GM12878 (cell line): Measurements from ENCODE around the gene LIMD2.

ENCODE experiments used
- BACH1 ChIP-seq: fragments of 450-650 bp; IDR thresholded peaks from 2 replicates; pipeline ENCODE4 v1.6.1; 2017; ENCODE audit warnings: mild to moderate bottlenecking, borderline replicate concordance
- CBX3 ChIP-seq: fragments of 200-600 bp; sonication (generic); IDR thresholded peaks from 2 replicates; pipeline ENCODE4 v1.6.1; 2016; ENCODE audit warnings: low read depth, borderline replicate concordance
- EP300 ChIP-seq, 2 experiments: fragments of 150-350 bp in 1 of 2; IDR thresholded peaks; 2 replicates each; pipeline ENCODE4 v1.6.1; 2011 to 2012; ENCODE audit warnings: low read depth in 2 of 2, low read length in 2 of 2, borderline replicate concordance in 1 of 2, improper control_type of control experiment in 1 of 2, inconsistent platforms in 1 of 2; ENCODE audit not compliant: control insufficient read depth in 1 of 2
- FOXK2 ChIP-seq: fragments of 450-650 bp; IDR thresholded peaks from 2 replicates; pipeline ENCODE4 v1.6.1; 2017; ENCODE audit warnings: mild to moderate bottlenecking, moderate library complexity
- NBN ChIP-seq: fragments of 450-650 bp; IDR thresholded peaks from 2 replicates; pipeline ENCODE4 v1.6.1; 2016
- RAD21 ChIP-seq: IDR thresholded peaks from 2 replicates; pipeline ENCODE4 v1.6.1; 2011; ENCODE audit warnings: mild to moderate bottlenecking, low read depth, low read length, moderate library complexity; ENCODE audit not compliant: insufficient read depth
- SMC3 ChIP-seq: IDR thresholded peaks from 2 replicates; pipeline ENCODE4 v1.6.1; 2011; ENCODE audit warnings: low read length, improper control_type of control experiment, borderline replicate concordance
- SP1 ChIP-seq: IDR thresholded peaks from one replicate; pipeline ENCODE4 v1.6.1; 2011; ENCODE audit warnings: low read depth, low read length
- SPI1 ChIP-seq: IDR thresholded peaks from 2 replicates; pipeline ENCODE4 v1.6.1; 2011; ENCODE audit warnings: low read depth, mild to moderate bottlenecking, low read length, moderate library complexity, borderline replicate concordance; ENCODE audit not compliant: insufficient read depth
- SUPT20H ChIP-seq: IDR thresholded peaks from 2 replicates; pipeline ENCODE4 v1.6.1; 2011; ENCODE audit warnings: low read depth, mild to moderate bottlenecking, low read length, moderate library complexity, borderline replicate concordance; ENCODE audit not compliant: control insufficient read depth
- YY1 ChIP-seq: IDR thresholded peaks from 2 replicates; pipeline ENCODE4 v1.6.1; 2011; ENCODE audit warnings: low read depth, mild to moderate bottlenecking, low read length
- TF ChIP-seq, protein P1 (sequence below): IDR thresholded peaks from 2 replicates; pipeline ENCODE4 v1.6.1; 2011; ENCODE audit warnings: low read depth, low read length, improper control_type of control experiment, borderline replicate concordance
- TF ChIP-seq, protein P2 (sequence below), 3 experiments: IDR thresholded peaks in 2 of 3; conservative IDR thresholded peaks in 1 of 3; 2 replicates each; pipeline ENCODE4 v1.5.1; 2011; ENCODE audit warnings: low read depth in 3 of 3, low read length in 3 of 3, mild to moderate bottlenecking in 3 of 3, control low read depth in 2 of 3, moderate library complexity in 2 of 3, inconsistent platforms in 1 of 3, mixed read lengths in 1 of 3; ENCODE audit not compliant: control insufficient read depth in 2 of 3, insufficient read depth in 1 of 3; ENCODE audit errors: extremely low read depth in 1 of 3
- TF ChIP-seq, protein P3 (sequence below): IDR thresholded peaks from 2 replicates; pipeline ENCODE4 v1.6.1; 2012; ENCODE audit warnings: low read depth, low read length, improper control_type of control experiment

DNA sequence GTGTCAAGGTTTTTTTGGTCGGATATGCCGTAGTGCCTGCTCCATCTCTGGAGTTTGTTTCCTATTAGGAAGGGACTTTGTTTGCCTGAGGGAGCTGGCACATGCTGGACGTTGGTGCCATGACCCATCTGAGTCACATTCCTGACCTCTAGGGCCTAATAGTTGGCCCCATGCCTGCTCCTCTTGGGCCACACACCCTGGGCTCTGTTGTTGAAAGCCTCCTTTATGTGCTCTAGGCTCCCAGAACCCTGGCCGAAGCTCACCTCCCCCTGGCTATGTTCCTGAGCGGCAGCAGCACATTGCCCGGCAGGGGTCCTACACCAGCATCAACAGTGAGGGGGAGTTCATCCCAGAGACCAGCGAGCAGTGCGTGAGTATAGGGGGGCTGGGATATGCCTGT, 18.4 kb downstream of the LIMD2 start:
- TF ChIP-seq SMC3 (no peak), YY1 (no peak), SPI1 (no peak), BACH1 (no peak), FOXK2 (no peak), RAD21 (no peak), CBX3 (no peak), SUPT20H (no peak), SP1 (no peak), NBN (no peak), EP300 (IDR thresholded peaks at IDR 0.05; ENCODE audit: borderline replicate concordance in 1 of 2, control insufficient read depth in 1 of 2, low read depth in 2 of 2, low read length in 2 of 2) (no peak)
- TF ChIP-seq, protein P1, sequence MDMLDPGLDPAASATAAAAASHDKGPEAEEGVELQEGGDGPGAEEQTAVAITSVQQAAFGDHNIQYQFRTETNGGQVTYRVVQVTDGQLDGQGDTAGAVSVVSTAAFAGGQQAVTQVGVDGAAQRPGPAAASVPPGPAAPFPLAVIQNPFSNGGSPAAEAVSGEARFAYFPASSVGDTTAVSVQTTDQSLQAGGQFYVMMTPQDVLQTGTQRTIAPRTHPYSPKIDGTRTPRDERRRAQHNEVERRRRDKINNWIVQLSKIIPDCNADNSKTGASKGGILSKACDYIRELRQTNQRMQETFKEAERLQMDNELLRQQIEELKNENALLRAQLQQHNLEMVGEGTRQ = no peak
- TF ChIP-seq, protein P2, sequence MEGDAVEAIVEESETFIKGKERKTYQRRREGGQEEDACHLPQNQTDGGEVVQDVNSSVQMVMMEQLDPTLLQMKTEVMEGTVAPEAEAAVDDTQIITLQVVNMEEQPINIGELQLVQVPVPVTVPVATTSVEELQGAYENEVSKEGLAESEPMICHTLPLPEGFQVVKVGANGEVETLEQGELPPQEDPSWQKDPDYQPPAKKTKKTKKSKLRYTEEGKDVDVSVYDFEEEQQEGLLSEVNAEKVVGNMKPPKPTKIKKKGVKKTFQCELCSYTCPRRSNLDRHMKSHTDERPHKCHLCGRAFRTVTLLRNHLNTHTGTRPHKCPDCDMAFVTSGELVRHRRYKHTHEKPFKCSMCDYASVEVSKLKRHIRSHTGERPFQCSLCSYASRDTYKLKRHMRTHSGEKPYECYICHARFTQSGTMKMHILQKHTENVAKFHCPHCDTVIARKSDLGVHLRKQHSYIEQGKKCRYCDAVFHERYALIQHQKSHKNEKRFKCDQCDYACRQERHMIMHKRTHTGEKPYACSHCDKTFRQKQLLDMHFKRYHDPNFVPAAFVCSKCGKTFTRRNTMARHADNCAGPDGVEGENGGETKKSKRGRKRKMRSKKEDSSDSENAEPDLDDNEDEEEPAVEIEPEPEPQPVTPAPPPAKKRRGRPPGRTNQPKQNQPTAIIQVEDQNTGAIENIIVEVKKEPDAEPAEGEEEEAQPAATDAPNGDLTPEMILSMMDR (IDR thresholded peaks at IDR 0.05 in 2 of 3, conservative IDR thresholded peaks at IDR 0.05 in 1 of 3; ENCODE audit: control insufficient read depth in 2 of 3, extremely low read depth in 1 of 3, insufficient read depth in 1 of 3, low read depth in 3 of 3, low read length in 3 of 3) = no peak
- TF ChIP-seq, protein P3, sequence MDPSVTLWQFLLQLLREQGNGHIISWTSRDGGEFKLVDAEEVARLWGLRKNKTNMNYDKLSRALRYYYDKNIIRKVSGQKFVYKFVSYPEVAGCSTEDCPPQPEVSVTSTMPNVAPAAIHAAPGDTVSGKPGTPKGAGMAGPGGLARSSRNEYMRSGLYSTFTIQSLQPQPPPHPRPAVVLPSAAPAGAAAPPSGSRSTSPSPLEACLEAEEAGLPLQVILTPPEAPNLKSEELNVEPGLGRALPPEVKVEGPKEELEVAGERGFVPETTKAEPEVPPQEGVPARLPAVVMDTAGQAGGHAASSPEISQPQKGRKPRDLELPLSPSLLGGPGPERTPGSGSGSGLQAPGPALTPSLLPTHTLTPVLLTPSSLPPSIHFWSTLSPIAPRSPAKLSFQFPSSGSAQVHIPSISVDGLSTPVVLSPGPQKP = no peak
